T1000 (cell line): ENCODE measurements around the gene NLRP13.

ENCODE experiments used
- DNase-seq: peaks from one replicate; lab custom pipeline; 2025; ENCODE audit warnings: mixed read lengths; lab: John Stamatoyannopoulos, UW

NLRP13 gene

GRCh38 chr19:55901369-55902079 is 30.6 kb downstream of the NLRP13 start:
- DNase-seq: no peak

GRCh38 chr19:55898911-55899310 is 33.2 kb downstream of the NLRP13 start:
- DNase-seq: no peak

DNA sequence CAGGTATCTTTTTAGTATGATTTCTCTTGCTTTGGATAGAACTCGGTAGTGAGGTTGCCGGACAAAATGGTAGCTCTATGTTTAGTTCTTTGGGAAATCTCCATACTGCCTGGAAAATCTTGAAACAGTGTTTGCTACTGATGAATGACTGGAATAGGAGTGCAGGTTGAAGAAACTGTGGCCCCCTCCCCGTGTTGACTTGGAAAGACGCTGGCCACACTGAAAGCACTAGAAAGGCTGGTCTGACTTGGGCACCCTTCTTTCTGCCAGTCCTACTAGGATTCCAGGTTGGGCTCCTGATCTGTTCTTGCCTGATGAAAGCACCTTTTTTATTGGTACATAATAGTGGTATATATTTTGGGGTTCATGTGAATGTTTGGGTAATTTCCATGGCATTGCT is 49.5 kb downstream of the NLRP13 start:
- DNase-seq: no peak

GRCh38 chr19:55877211-55877610 is 54.9 kb downstream of the NLRP13 start:
- no peak for DNase-seq

DNA sequence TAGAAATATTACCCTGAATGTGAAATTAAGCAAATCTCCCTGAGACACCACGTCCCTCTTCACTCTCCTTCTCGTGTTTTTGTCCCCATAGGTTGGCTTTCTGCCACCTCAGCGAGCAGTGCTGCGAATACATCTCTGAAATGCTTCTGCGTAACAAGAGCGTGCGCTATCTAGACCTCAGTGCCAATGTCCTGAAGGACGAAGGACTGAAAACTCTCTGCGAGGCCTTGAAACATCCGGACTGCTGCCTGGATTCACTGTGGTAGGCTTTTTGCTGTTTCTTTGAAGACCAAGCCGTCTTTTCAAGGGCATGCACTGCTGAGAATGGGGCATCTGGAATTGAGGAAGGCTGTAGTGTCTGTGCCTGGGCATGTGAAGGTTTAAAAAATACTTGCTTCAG is 61.4 kb downstream of the NLRP13 start:
- DNase-seq: no peak

GRCh38 chr19:55867101-55867500 is 65.0 kb downstream of the NLRP13 start:
- DNase-seq: no peak

DNA sequence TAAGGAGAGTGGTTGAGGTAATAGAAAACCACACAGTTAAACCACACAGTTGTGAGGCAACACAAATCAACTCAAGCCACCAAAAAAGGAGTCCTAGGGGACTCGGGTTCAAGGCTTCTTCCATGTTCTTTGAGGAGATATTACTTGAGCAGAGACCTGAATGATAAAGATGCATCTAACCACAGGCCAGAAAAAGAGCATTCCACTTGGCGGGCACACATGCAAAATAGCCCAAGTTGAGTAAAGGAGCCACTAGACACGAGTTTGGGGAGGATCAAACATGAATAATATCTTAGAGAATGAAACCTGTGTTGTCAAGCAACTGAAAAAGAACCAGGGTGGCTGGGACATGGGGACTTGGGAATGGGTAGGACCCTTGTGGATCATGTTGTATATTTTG is 65.6 kb downstream of the NLRP13 start:
- DNase-seq: no peak

DNA sequence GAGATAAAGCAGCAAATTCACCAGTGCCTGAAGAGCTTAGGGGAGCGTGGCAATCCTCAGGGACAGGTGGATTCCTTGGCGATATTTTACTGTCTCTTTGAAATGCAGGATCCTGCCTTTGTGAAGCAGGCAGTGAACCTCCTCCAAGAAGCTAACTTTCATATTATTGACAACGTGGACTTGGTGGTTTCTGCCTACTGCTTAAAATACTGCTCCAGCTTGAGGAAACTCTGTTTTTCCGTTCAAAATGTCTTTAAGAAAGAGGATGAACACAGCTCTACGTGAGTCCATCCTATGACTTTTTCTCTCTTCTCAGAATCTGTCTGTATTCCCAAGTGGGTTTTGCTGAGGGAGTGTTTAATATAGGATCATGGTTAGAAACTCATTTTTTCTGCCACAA is 73.2 kb downstream of the NLRP13 start:
- DNase-seq: no peak

DNA sequence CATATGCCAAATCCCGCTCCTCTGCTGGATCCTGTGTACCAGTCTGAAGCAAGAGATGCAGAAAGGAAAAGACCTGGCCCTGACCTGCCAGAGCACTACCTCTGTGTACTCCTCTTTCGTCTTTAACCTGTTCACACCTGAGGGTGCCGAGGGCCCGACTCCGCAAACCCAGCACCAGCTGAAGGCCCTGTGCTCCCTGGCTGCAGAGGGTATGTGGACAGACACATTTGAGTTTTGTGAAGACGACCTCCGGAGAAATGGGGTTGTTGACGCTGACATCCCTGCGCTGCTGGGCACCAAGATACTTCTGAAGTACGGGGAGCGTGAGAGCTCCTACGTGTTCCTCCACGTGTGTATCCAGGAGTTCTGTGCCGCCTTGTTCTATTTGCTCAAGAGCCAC is 73.7 kb downstream of the NLRP13 start:
- DNase-seq: no peak

DNA sequence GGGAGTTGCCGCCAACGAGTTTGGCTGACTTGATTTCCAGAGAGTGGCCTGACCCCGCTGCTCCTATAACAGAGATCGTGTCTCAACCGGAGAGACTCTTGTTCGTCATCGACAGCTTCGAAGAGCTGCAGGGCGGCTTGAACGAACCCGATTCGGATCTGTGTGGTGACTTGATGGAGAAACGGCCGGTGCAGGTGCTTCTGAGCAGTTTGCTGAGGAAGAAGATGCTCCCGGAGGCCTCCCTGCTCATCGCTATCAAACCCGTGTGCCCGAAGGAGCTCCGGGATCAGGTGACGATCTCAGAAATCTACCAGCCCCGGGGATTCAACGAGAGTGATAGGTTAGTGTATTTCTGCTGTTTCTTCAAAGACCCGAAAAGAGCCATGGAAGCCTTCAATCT is 74.2 kb downstream of the NLRP13 start:
- DNase-seq: no peak

DNA sequence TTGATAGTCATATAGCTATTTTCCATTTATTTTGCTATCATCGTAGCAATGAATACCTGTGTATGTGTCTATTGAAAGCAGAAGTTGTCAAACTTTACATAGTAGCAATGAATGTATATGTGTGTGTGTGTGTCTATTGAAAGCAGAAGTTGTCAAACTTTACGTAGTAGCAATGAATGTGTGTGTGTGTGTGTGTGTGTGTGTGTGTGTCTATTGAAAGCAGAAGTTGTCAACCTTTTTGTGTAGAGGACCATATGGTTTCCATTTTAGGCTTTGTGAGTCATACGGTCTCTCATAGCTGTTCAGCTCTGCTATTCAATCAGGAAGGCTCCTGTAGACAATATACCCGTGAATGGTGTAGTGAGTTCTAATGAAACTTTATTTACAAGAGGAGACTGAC is 75.0 kb downstream of the NLRP13 start:
- no peak for DNase-seq

DNA sequence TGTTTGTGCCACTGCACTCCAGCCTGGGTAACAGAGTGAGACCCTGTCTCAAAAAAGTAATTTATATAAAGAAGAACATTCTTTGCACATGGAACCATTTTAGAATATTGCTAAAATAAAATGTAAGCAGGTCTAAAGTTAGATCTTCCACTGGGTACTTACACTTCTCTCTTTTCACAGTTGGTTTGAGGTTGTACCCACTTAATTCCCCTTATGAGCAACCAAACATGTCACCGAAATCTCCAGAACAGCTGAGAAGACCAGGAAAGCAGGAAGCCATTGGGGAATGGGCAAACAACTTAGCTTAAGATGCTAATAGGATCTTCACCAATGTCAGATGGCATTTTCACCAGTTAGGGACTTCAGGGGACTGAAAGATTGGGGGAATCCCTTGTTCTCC is 77.0 kb downstream of the NLRP13 start:
- no peak for DNase-seq
